Occipital lobe (tissue), 2 donors: Measurements from ENCODE around the gene VPS54. TPM values are rescaled to one million over a fixed set of nuclear protein-coding genes. Genes with fewer than 3 reads are reported as not detected.

ENCODE experiments used
- DNase-seq: peaks from one replicate; lab custom pipeline; 2025; lab: John Stamatoyannopoulos, UW
- total RNA-seq: library from RNA; depleted of rRNA; stranded (reverse); fragments of >200 nt; gene quantifications from one replicate; pipeline ENCODE4 v1.2.3, GENCODE V29; 2014

VPS54 gene
- total RNA-seq, 1 donor from 2014 or later = 43.5 TPM

DNA sequence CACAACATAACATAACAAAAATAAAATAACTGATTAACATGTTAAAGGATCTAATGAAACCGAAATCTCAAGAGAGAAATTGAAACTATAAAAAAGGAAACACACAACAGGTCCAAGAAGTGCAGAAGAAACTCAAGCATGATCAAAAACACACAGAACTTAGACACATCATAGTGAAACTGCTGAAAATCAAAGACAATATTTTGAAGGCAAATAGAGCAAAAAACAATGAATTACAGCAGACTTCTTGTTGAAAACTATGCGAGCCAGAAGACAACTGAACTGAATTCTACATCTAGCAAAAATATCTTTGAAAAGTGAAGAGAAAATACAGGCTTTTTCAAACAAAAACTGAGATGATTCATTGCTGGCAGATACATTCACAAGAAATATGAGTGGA lies 116.2 kb downstream of the VPS54 start:
- no peak for DNase-seq

DNA sequence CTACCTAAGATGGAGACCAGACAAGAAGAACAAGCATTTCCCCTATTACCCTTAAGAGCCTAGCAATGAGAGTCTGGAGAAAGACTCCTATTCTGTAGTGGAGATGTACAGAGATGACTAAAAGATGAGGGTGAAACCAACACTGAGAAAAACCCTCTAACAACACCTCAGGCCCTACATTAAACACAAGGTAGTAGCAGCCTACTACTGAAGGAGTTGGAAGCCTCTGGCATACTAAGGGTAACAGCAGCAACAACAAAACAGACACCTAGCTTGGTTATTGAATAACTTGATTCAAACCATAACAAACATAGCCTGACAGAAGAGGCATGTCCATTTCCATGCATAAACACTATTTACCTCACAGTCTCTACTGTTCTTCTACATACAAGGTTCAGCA lies 117.1 kb downstream of the VPS54 start:
- DNase-seq = no peak

- DNase-seq = no peak
These were observed 119.6 kb downstream of the VPS54 start for GRCh38 chr2:63899639-63900038.

DNA sequence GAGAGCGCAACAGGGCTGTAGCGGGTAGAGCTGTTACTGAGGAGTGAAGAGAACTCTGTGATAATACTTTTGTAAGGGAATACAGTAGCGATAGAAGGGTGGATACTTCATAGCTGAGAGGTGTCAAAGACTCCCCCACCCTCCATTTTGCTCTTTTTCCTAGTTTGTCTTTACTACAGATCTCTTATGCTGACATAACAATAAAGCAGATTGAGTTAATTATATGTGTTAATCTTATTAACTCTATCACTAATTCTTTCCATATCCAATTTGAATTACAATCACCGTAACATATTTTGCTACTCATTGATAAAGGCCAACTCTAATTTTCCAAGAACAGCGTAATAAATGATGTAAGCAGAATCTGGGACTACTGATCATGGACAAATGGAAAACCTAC lies 120.4 kb downstream of the VPS54 start:
- no peak for DNase-seq

GRCh38 chr2:63894167-63894566 lies 125.1 kb downstream of the VPS54 start:
- no peak for DNase-seq

GRCh38 chr2:63893163-63893562 lies 126.1 kb downstream of the VPS54 start:
- DNase-seq = no peak

DNA sequence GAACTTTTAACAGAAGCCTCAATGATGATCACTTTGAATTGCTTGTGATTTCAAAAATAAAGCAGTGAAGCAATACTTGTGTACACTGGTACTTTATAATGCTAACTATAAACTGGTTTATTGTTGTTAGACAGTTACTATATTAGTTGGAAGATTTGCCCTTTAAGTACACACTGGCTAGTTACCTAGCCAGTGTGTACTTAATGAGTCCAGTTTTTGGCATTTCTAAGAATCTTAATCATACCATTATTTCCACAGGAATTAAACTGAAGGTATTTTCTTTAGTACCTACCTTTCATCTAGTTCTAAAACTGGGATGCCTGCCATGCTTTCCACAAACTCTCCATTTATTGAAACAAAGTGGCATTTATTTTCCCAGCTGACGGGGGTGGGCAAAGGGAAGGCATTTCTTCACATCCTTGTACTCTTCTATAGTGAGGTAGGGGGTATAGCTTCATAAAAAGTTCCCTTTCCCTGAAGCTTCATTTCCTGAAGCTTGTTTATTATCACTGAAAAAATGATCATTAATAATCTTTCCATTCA lies 127.7 kb downstream of the VPS54 start:
- no peak for DNase-seq

- no peak for DNase-seq
These were observed 128.6 kb downstream of the VPS54 start for GRCh38 chr2:63890678-63891077.

GRCh38 chr2:63888490-63889402 lies 130.5 kb downstream of the VPS54 start:
- peak; percentile 10 for DNase-seq

GRCh38 chr2:63888053-63888452 lies 131.2 kb downstream of the VPS54 start:
- no peak for DNase-seq

- no peak for DNase-seq
These were observed 132.8 kb downstream of the VPS54 start for GRCh38 chr2:63886445-63886844.

DNA sequence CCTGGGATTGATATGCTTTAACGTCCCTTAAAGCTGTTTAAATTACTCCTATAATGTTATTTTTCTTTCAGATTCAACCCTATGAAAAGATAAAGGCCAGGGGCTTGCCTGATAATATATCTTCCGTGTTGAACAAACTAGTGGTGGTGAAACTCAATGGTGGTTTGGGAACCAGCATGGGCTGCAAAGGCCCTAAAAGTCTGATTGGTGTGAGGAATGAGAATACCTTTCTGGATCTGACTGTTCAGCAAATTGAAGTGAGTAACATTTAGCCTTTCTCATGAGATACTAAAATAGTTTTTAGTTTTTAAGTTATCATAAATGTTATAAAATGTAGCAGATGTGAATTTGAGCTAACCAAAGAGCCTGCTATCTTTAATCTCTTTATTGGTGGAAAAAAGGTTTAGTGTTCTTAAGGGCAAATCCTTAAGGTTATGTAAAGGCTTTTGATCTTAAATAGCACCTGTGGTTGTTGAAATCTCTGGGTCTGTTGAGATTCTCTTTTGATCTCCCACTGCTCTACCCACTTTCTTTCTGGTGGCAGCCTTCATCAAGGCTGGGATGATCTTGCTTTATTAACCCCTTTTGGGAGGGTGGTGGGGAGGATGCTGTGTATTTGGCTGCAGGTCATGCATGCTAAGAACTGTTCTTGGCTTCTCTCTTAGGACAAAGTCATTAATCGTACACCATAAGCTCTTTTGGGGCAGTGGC lies 136.7 kb downstream of the VPS54 start:
- DNase-seq = no peak

GRCh38 chr2:63881205-63881604 lies 138.0 kb downstream of the VPS54 start:
- no peak for DNase-seq

DNA sequence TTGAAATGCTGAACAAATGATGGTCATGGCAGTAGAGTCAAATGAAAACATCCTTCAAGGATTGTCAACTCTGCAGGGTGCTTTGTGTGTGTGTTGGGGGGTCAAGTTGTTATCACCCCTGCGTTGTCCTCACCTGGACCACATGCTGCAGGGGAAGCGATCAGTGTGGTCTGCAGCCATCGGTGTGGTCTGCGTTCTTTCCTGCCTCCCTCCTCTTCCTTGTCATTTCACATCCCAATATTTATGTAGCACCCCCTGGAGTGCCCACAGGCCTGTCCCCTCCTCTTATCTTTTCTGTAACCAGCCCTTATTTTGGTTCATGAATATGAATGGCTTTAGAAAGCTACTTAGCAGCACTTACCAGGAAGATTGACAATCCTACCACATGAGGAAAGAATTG lies 138.6 kb downstream of the VPS54 start:
- no peak for DNase-seq

- no peak for DNase-seq
These were observed 139.3 kb downstream of the VPS54 start for GRCh38 chr2:63879876-63880433.

GRCh38 chr2:63878486-63878885 lies 140.7 kb downstream of the VPS54 start:
- no peak for DNase-seq

GRCh38 chr2:63876311-63876710 lies 142.9 kb downstream of the VPS54 start:
- no peak for DNase-seq

DNA sequence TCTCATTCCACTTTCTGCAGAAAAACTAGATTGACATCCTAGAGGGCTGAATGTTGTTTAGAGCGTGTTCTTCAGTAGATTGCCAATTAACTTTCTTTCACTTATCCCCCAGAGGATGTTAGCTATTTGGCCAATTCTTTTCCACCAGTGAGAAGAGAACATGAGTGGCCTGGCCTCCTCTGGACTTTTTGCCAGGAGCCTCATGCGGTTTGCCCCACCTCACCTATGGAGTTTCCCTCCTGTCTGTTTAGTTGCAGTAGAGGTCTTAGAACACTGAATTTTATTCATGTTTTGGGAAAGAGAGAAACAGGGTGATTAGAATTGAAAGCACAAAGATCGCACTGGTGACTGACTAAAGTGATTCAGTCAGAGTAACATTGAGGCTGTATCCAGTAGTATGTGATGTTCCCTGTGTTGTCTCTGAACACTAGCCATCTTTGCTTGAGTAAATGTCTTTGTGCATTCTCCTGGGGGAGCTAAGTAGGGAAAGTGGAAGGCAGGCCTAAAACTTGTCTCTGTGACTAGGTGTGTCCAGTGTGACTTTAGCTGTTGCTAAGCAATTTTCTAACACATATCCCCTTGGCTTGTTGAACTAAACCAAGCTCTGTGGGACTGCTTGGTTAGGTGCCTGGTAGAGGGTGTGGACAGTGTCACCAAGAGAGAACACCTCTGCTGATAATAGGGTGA lies 143.5 kb downstream of the VPS54 start:
- DNase-seq = no peak

- no peak for DNase-seq
These were observed 144.1 kb downstream of the VPS54 start for GRCh38 chr2:63875131-63875527.

DNA sequence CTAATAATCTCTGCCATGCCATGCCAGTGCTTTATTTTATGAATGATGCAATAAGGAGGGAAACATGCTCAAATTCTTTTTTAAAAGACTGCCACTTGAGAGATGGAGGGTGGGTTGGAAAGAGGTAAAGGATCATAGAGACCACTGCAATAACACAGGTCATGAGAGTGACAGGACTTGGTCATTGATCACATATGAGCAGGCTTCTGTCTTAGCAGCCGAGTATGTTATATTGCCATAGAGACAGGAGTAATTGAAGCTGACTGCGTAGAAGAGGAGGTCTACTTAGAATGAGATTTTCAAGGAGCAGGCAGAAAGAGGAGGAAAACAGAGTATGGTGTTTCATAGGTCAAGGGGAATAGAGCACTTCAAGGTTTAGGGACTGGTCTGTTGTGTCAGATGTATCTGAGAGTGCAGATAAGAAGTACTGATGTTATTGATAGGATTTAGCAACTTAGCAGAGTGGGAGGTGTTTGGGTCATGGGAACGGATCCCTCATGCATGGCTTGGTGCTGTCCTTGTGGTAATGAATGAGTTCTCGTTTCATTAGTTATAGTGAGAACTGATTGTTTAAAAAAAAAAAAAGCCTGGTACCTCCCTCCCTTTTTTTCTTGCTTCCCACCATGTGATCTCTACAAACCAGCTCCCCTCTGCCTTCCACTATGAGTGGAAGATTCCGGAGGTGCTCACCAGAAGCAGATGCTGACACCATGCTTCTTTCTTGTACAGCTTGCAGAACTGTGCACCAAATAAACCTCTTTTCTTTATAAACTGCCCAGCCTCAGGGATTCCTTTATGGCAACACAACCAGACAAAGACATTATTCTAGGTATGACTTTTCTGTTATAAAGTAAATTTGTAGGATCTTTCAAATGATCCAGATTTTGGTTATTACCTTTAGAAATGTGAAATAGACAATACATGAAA lies 144.8 kb downstream of the VPS54 start:
- DNase-seq = no peak
